GM10248 (cell line): ENCODE results near the gene NTMT1.

Source experiments
- CTCF ChIA-PET: fragments of 300-600 bp; sonication (Branson Sonifier 250); formaldehyde crosslinking; extraction: SDS; loops from one replicate; lab custom pipeline; 2021; ENCODE audit warnings: antibody characterized with exemption; lab: Yijun Ruan, JAX
- POLR2A ChIA-PET: fragments of 350-650 bp; sonication (Branson Sonifier 250); formaldehyde crosslinking; extraction: SDS; loops from one replicate; lab custom pipeline; 2020; ENCODE audit warnings: antibody characterized with exemption; lab: Yijun Ruan, JAX
- DNase-seq: peaks from one replicate; pipeline ENCODE4 v3.0.0; 2012; ENCODE audit errors: extremely low spot score
- CTCF ChIP-seq: IDR thresholded peaks from 2 replicates; pipeline ENCODE4 v1.5.1; 2012; ENCODE audit warnings: mild to moderate bottlenecking, low read depth; ENCODE audit errors: extremely low read depth, missing control alignments, control extremely low read depth

Gene NTMT1

GRCh38 chr9:129681924-129682323, 56.0 kb downstream of the NTMT1 start:
- ChIA-PET CTCF (interaction anchor here (1.5 kb wide), 1 partner anchor 45 kb away, joined by 3 read pairs; no protein-coding TSS in a partner anchor), POLR2A (no interaction called here)

GRCh38 chr9:129682381-129682780, 56.4 kb downstream of the NTMT1 start:
- DNase-seq, result no peak
- POLR2A ChIA-PET, result no interaction called here
- TF ChIP-seq CTCF, result no peak
- CTCF ChIA-PET, result interaction anchor here (1.5 kb wide), 1 partner anchor 45 kb away, joined by 3 read pairs; no protein-coding TSS in a partner anchor

More at GRCh38 chr9:129681924-129682323, 56.0 kb downstream of the NTMT1 start:
- no peak for DNase-seq
- TF ChIP-seq CTCF, result no peak

- TF ChIP-seq CTCF, result no peak
- no peak for DNase-seq
- ChIA-PET CTCF (no interaction called here), POLR2A (no interaction called here)
Observed at GRCh38 chr9:129685220-129685932, 59.4 kb downstream of the NTMT1 start.
